NT2/D1 (cell line): Measurements from ENCODE around the gene SNAI3.

Source experiments
- DNase-seq: peaks from one replicate; pipeline ENCODE4 v3.0.0-alpha.2; 2011; ENCODE audit warnings: low read depth, low spot score
- H3K27me3 ChIP-seq: 2 replicates; pipeline ENCODE4 v1.6.0; 2011; ENCODE audit warnings: mild to moderate bottlenecking; ENCODE audit not compliant: insufficient read length, insufficient read depth
- H3K36me3 ChIP-seq: 2 replicates; pipeline ENCODE4 v1.6.1; 2011; ENCODE audit warnings: mild to moderate bottlenecking, low read length, mixed read lengths; ENCODE audit not compliant: insufficient read depth, insufficient read length
- H3K4me1 ChIP-seq: 2 replicates; pipeline ENCODE4 v1.5.1; 2011; ENCODE audit not compliant: insufficient read depth, insufficient read length
- H3K4me3 ChIP-seq: 2 replicates; pipeline ENCODE4 v1.5.1; 2011; ENCODE audit warnings: low read depth; ENCODE audit not compliant: insufficient read length
- H3K9ac ChIP-seq: 2 replicates; pipeline ENCODE4 v1.6.0; 2011; ENCODE audit warnings: low read depth; ENCODE audit not compliant: insufficient read length
- H3K9me3 ChIP-seq: 2 replicates; pipeline ENCODE4 v1.5.1; 2011; ENCODE audit warnings: mild to moderate bottlenecking, low read length; ENCODE audit not compliant: insufficient read depth
- SUZ12 ChIP-seq: IDR thresholded peaks from 2 replicates; pipeline ENCODE4 v1.6.1; 2011; ENCODE audit not compliant: insufficient read length, insufficient read depth; ENCODE audit errors: extremely low read depth
- YY1 ChIP-seq: IDR thresholded peaks from 2 replicates; pipeline ENCODE4 v1.6.1; 2011; ENCODE audit not compliant: insufficient read length, insufficient read depth
- ZNF274 ChIP-seq: IDR thresholded peaks from 2 replicates; pipeline ENCODE4 v1.6.1; 2011; ENCODE audit warnings: mild to moderate bottlenecking, low read depth, low read length

The SNAI3 gene

DNA sequence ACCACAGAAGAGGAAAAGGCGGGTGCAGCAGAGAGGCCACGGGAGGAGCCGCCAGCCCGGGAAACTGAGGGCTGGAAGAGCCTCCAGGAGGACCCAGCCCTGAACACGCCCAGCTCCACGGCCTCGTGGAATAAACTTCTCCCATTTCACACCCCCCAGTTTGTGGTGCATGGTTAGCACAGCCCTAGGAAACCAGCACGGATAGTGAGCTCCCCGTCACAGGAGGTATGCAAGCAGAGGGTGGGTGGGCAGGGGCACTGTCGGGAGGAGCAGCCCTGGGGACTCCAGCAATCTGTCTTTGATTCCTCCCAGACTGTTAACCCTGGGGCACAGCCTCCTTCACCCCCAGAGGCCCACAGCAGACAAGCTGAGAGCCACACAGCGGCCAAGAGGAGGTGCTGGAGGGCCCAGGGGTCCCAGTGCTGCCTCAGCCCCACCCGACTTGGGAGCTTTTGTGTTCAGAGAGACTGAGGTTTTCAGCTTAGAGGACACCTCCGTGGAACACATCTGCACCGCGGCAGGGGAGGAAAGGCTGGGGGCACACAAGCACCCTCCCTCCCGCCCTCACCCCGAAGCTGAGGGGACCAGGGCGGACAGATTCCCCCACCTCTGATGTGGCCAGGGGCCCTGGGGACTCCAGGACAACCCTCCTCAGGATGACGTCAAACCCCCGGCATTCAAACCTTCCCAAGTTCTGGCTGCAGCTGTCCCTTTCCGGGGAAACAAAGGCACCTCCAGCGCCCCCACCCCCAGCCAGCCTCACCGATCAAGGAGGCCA lies 49.6 kb downstream of the SNAI3 start:
- H3K4me3 ChIP-seq = no peak overlapping the region
- H3K9ac ChIP-seq = no peak overlapping the region
- peaks cover 26% of the 10 kb centered on the region for H3K27me3 ChIP-seq
- no peak for DNase-seq
- H3K4me1 ChIP-seq = peaks cover 48% of the 10 kb centered on the region
- H3K9me3 ChIP-seq = no peaks in the 10 kb centered on the region
- TF ChIP-seq YY1 (no peak), SUZ12 (no peak), ZNF274 (no peak)
- peaks cover 18% of the 10 kb centered on the region for H3K36me3 ChIP-seq

DNA sequence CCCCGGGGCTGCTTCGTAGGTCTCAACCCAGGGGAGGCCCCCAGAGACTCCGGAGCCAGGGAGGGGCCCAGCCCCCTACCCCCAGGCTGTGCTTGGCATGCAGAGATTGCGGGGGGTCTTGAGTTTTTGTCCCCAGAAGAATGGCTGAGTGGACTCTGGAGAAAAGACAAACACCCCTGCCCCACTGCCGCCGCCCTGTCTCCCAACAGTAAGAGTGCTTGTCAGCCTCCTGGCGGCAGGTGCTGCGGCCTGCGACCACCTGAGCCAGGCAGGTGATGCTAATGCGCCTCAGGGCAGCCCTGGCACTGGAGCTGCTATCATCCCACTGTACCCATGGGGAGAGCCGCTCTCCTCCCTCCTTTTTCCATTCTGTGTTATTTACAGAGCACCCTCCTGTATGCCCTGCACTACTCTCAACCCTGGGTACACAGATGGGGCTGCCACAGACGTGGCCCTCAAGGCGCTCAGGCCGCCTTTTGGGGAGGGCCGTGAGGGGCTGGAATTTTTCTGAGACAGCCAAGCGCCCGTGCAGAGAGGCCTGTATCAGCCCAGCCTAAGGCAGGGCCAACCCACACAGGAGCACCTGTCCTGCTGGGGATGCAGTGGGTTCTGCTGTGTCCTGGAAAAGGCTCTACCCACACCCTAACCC lies 50.5 kb downstream of the SNAI3 start:
- TF ChIP-seq ZNF274 (no peak), SUZ12 (no peak), YY1 (no peak)
- DNase-seq = no peak
- Histone ChIP-seq H3K9ac (no peak overlapping the region), H3K4me3 (no peak overlapping the region), H3K4me1 (peaks cover 50% of the 10 kb centered on the region), H3K9me3 (no peaks in the 10 kb centered on the region), H3K27me3 (peaks cover 26% of the 10 kb centered on the region), H3K36me3 (peaks cover 27% of the 10 kb centered on the region)

DNA sequence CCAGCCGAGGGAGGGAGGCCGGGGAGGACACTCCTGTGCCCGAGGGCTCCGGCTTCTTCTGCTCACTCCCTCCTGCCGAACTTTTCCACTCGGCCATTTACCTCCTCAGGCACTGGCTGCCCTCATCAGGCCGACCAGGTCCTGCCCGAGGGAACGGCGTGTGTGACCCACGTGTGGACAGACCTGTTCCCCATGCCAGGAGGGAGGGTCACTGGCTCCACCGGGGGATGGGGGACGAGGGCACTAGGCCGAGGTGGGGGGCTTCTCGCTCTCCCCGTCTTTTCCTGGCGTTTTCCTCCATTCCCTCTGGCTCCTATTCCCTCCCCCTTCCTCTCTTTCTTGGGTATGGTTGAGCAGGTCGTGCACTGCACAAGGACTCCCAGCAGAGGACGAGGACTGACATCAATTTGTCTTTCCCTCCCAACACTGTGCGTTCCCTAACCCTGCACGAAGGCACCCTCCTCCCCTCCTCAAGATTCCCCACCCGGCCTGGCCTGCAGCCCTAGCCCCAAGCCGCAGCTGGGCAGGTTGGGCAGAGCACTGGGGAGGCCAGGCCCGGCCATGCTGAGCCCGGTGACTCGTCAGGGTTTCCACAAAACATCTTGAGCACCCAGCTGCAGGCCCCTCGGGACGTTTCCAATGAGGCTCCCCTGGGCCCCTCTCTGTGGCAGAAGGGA lies 51.2 kb downstream of the SNAI3 start:
- Histone ChIP-seq H3K4me3 (peak overlapping the region; percentile 31), H3K4me1 (peaks cover 48% of the 10 kb centered on the region), H3K36me3 (peaks cover 33% of the 10 kb centered on the region), H3K27me3 (peaks cover 21% of the 10 kb centered on the region), H3K9me3 (no peaks in the 10 kb centered on the region), H3K9ac (peak overlapping the region; percentile 79)
- DNase-seq = no peak
- TF ChIP-seq YY1 = no peak
- no peak for TF ChIP-seq SUZ12
- no peak for TF ChIP-seq ZNF274

DNA sequence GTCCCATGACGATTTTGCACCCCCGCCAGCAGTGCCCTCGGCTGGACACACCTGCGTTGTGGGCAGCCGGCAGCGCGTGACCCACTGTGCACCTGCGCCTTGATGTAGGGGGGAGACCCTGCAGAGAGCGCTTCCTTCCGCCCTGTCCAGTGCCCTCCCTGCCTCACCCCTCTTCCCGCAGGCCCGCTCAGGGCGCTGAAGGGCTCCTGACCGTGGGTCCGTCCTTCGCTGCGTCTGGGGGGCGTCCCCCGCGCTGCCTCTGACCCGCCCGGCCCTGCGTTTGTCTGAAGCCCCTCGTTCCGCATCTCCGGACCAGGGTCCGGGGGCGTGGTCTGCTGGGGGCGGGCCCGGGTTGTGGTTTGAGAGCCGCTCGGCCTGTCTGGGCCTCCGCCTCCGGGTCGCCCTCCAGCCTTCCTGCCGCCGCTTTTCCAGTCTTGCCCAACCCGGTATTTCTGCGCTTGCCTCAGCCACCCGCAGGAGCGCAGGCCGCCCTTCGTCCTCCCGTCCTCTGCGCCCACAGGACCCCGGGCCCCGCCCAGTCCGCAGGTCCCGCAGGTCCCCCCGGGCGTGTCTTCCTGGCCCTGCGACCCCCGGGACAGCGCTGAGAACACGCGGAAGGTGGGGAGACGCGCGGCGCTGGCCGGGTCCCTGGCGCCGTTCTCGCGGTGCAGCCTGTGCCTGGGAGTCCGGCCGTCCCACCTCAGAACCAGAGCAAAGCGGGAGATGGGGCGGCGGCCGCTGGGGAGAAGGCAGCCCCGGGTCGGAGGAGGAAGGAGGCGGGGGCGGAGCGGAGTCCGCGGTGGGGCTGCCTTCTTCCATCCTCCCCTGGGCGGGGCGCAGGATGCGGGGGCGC lies 51.9 kb downstream of the SNAI3 start:
- Histone ChIP-seq H3K4me3 (peak overlapping the region; percentile 31), H3K4me1 (peaks cover 45% of the 10 kb centered on the region), H3K27me3 (peaks cover 15% of the 10 kb centered on the region), H3K9ac (peak overlapping the region; percentile 79), H3K9me3 (no peaks in the 10 kb centered on the region), H3K36me3 (peaks cover 40% of the 10 kb centered on the region)
- TF ChIP-seq YY1 (no peak), SUZ12 (no peak), ZNF274 (no peak)
- no peak for DNase-seq

DNA sequence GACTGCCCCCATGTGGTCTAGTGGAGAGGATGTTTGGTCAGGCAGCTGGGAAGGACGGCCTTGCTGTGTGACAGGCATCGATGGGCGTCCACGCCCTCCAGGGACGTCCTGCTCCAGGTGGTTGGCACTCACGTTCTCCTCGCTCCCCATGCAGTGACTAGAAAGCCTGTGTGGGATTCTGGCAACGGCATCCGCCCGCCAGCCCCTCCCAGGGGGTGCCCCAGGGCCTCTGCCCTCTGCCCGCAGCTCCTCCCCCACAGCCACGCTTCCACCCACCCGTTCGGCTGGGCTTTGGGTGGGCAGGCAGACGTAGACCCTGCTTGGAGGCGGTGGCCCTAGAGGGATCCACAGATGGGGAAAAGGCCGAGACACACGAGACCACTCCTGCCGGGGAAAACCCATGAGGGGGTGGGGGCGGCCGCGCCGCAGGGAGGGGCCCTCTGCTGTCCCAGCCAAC lies 52.6 kb downstream of the SNAI3 start:
- Histone ChIP-seq H3K9me3 (no peaks in the 10 kb centered on the region), H3K27me3 (peaks cover 12% of the 10 kb centered on the region), H3K4me3 (peak overlapping the region; percentile 31), H3K9ac (peak overlapping the region; percentile 79), H3K4me1 (peaks cover 39% of the 10 kb centered on the region), H3K36me3 (peaks cover 45% of the 10 kb centered on the region)
- TF ChIP-seq YY1 = no peak
- TF ChIP-seq ZNF274 = no peak
- TF ChIP-seq SUZ12 = no peak
- DNase-seq = no peak

DNA sequence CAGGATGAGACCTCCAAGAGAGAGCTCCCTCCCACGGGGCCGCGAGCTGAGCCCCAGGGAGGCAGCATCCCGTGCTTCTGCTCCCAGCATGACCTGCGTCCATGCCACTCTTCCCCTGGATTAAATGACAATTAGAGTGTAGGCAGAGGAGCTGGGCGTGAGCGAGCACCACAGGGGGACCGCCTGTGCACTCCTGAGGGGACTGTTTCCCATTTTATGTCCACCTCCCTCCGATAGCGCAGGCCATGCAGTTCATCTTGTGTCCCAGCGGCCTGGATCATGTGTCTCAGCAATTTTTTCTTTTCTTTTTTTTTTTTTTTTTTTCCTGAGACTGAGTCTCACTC lies 53.7 kb downstream of the SNAI3 start:
- TF ChIP-seq SUZ12 (no peak), YY1 (no peak), ZNF274 (no peak)
- no peaks in the 10 kb centered on the region for H3K9me3 ChIP-seq
- H3K4me1 ChIP-seq = peaks cover 38% of the 10 kb centered on the region

DNA sequence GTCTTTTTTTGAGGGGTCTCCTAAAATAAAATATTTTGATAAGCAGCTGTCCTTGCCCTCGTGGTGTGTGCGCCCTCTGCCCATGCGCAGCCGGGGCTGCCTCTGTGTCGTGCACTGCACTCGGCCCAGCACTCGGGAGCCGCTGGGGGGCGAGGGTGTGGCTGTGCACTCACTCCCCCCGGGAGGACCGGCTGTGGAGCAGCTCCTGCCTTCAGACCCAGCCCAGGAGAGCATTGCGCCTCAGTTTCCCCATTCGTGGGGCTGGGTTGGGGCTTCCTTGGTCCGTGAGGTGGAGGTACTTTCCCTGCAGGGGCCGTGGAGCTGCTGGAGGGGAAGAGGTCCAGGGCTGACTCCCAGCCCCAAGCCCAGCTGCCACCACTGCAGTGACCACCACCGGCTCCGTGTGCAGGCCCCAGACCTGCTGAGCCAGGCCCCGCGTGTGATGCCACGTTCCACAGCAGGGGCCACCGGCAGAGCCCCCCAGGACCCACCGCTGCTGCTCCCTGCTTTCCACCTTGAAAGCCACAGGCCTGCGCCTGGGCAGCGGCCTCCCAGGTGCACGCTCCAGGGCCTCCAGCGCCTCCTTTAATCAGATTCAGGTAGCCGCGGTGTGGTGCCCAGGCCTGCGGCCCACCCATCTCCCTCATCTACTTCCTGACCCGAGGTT lies 54.3 kb downstream of the SNAI3 start:
- H3K36me3 ChIP-seq = peaks cover 61% of the 10 kb centered on the region
- peak overlapping the region; percentile 3 for H3K9ac ChIP-seq

More for the DNA sequence above, 53.7 kb downstream of the SNAI3 start:
- no peak for DNase-seq
- Histone ChIP-seq H3K4me3 (no peak overlapping the region), H3K36me3 (peaks cover 56% of the 10 kb centered on the region), H3K27me3 (peaks cover 10% of the 10 kb centered on the region), H3K9ac (no peak overlapping the region)

More for the DNA sequence above, 54.3 kb downstream of the SNAI3 start:
- H3K27me3 ChIP-seq = peaks cover 10% of the 10 kb centered on the region
- no peak for DNase-seq
- H3K4me1 ChIP-seq = peaks cover 35% of the 10 kb centered on the region
- no peak for TF ChIP-seq ZNF274
- TF ChIP-seq SUZ12 = no peak
- no peak for TF ChIP-seq YY1
- H3K4me3 ChIP-seq = no peak overlapping the region
- H3K9me3 ChIP-seq = no peaks in the 10 kb centered on the region
